Liver (tissue), 9 donors: ENCODE data around the gene PGAP6. TPM values are rescaled to one million over a fixed set of nuclear protein-coding genes. Genes with fewer than 3 reads are reported as not detected.
A peak's percentile ranks its signal among the peaks of the same experiment; 100 is the strongest.

Source experiments
- DNase-seq: peaks from one replicate; pipeline ENCODE4 v3.0.0-alpha.2; 2017; ENCODE audit warnings: low spot score
- H3K27ac ChIP-seq, 2 donors: one replicate each; pipeline ENCODE4 v1.7.0; 2013; ENCODE audit warnings: inconsistent platforms in 2 of 2, low read length in 2 of 2, control low read depth in 1 of 2, low read depth in 1 of 2, mild to moderate bottlenecking in 1 of 2
- H3K27me3 ChIP-seq, 4 donors: one replicate each; pipeline versions ENCODE4 v1.6.1 to v1.7.0; 2013; ENCODE audit warnings: low read length in 3 of 4, inconsistent platforms in 1 of 4, mild to moderate bottlenecking in 1 of 4, moderate library complexity in 1 of 4; ENCODE audit not compliant: control insufficient read depth in 4 of 4, insufficient read depth in 4 of 4
- H3K36me3 ChIP-seq, 4 donors: one replicate each; pipeline versions ENCODE4 v1.6.1 to v1.7.0; 2013; ENCODE audit warnings: low read length in 3 of 4, mild to moderate bottlenecking in 3 of 4, low read depth in 1 of 4, moderate library complexity in 1 of 4; ENCODE audit not compliant: control insufficient read depth in 4 of 4, insufficient read depth in 3 of 4
- H3K4me1 ChIP-seq, 4 donors: one replicate each; pipeline versions ENCODE4 v1.6.1 to v1.7.0; 2013; ENCODE audit warnings: low read length in 3 of 4, mild to moderate bottlenecking in 3 of 4, moderate library complexity in 1 of 4; ENCODE audit not compliant: control insufficient read depth in 4 of 4, insufficient read depth in 4 of 4
- H3K4me3 ChIP-seq, 3 donors: one replicate each; pipeline versions ENCODE4 v1.6.1 to v1.7.0; 2013; ENCODE audit warnings: low read length in 3 of 3, control low read depth in 1 of 3, low read depth in 1 of 3, mild to moderate bottlenecking in 1 of 3
- H3K9ac ChIP-seq, 2 donors: one replicate each; pipeline ENCODE4 v1.7.0; 2013; ENCODE audit warnings: low read length in 2 of 2, mild to moderate bottlenecking in 2 of 2, moderate library complexity in 2 of 2, control low read depth in 1 of 2, low read depth in 1 of 2
- H3K9me3 ChIP-seq, 4 donors: one replicate each; pipeline versions ENCODE4 v1.6.1 to v1.7.0; 2013; ENCODE audit warnings: low read length in 3 of 4; ENCODE audit not compliant: control insufficient read depth in 4 of 4
- ATF3 ChIP-seq: IDR thresholded peaks from 2 replicates; pipeline ENCODE4 v1.6.1; 2016; ENCODE audit warnings: antibody characterized with exemption
- CTCF ChIP-seq: fragments of 150-350 bp; IDR thresholded peaks from 2 replicates; pipeline ENCODE4 v1.5.1; 2017; ENCODE audit warnings: improper control_type of control experiment, low read depth, low read length; ENCODE audit not compliant: missing input control
- EGR1 ChIP-seq, 2 donors: IDR thresholded peaks; 2 replicates each; pipeline ENCODE4 v1.6.1; 2016 to 2018; ENCODE audit warnings: antibody characterized with exemption in 2 of 2, low read depth in 2 of 2
- FOXA1 ChIP-seq: IDR thresholded peaks from 2 replicates; pipeline ENCODE4 v1.6.1; 2016; ENCODE audit warnings: antibody characterized with exemption
- FOXA2 ChIP-seq: IDR thresholded peaks from 2 replicates; pipeline ENCODE4 v1.6.1; 2016; ENCODE audit warnings: antibody characterized with exemption
- GABPA ChIP-seq, 2 donors: IDR thresholded peaks in 1 of 2; conservative IDR thresholded peaks in 1 of 2; 2 replicates each; pipeline ENCODE4 v1.6.1; 2016; ENCODE audit warnings: antibody characterized with exemption in 2 of 2, mild to moderate bottlenecking in 1 of 2, moderate library complexity in 1 of 2
- HNF4G ChIP-seq: IDR thresholded peaks from 2 replicates; pipeline ENCODE4 v1.6.1; 2016; ENCODE audit warnings: antibody characterized with exemption
- RAD21 ChIP-seq, 2 donors: IDR thresholded peaks; 2 replicates each; pipeline ENCODE4 v1.6.1; 2016; ENCODE audit warnings: antibody characterized with exemption in 2 of 2, mild to moderate bottlenecking in 2 of 2
- REST ChIP-seq: IDR thresholded peaks from 2 replicates; pipeline ENCODE4 v1.6.1; 2016; ENCODE audit warnings: antibody characterized with exemption, mild to moderate bottlenecking
- RXRA ChIP-seq, 2 donors: IDR thresholded peaks; 2 replicates each; pipeline ENCODE4 v1.6.1; 2017 to 2018; ENCODE audit warnings: antibody characterized with exemption in 2 of 2, mild to moderate bottlenecking in 1 of 2
- SP1 ChIP-seq: IDR thresholded peaks from 2 replicates; pipeline ENCODE4 v1.6.1; 2018; ENCODE audit warnings: antibody characterized with exemption, mild to moderate bottlenecking
- TAF1 ChIP-seq: conservative IDR thresholded peaks from 2 replicates; pipeline ENCODE4 v1.6.1; 2016; ENCODE audit warnings: antibody characterized with exemption, mild to moderate bottlenecking
- YY1 ChIP-seq: IDR thresholded peaks from 2 replicates; pipeline ENCODE4 v1.6.1; 2016; ENCODE audit warnings: antibody characterized with exemption, mild to moderate bottlenecking
- ZBTB33 ChIP-seq: IDR thresholded peaks from 2 replicates; pipeline ENCODE4 v1.6.1; 2016; ENCODE audit warnings: antibody characterized with exemption
- WGBS: extraction: QIAGEN DNeasy Blood & Tissue Kit; methylation state at CpG from one replicate; pipeline ENCODE4 v1.1.7; 2013; 5-methylcytosine and 5-hydroxymethylcytosine counted together
- polyA plus RNA-seq, 2 donors: library from polyadenylated mRNA; stranded (reverse) in 1 of 2; unstranded in 1 of 2; fragments of 200-250 nt in 1 of 2; fragments of >200 nt in 1 of 2; fragmentation: Nextera tagmentation in 1 of 2; extraction: Ambion mirVana in 1 of 2; gene quantifications; one replicate each; pipeline versions ENCODE4 v1.2.1 to v1.2.3, GENCODE V29; 2013 to 2015
- total RNA-seq, 2 donors: library from RNA; depleted of rRNA; stranded (reverse); fragments of >200 nt; gene quantifications; one replicate each; pipeline ENCODE4 v1.2.3, GENCODE V29; 2014
- donor health status: healthy.
- donor health status: healthy.
- donor health status: healthy.
- donor health status: healthy.
- donor health status: healthy.

Gene PGAP6
- total and polyA plus RNA-seq, 4 donors = 18.9 to 50.5 (median 38.0) TPM

- H3K27me3 ChIP-seq = no peaks in the 10 kb centered on the region
- 21% methylated on average over 22 of the region's 22 CpGs for WGBS
- H3K27ac ChIP-seq = peak overlapping the region; percentile 48 to 54
- DNase-seq = peak; percentile 52
- peak overlapping the region in 1 of 2 donors; percentile 6 for H3K9ac ChIP-seq
- H3K9me3 ChIP-seq = no peaks in the 10 kb centered on the region
- H3K4me1 ChIP-seq = peaks cover 3 to 29% (median 16%) of the 10 kb centered on the region in 4 donors
- no peak for TF ChIP-seq ATF3
- no peak for TF ChIP-seq YY1
- TF ChIP-seq HNF4G = no peak
- no peak for TF ChIP-seq CTCF
- TF ChIP-seq FOXA2 = no peak
- no peak for TF ChIP-seq EGR1 (IDR thresholded peaks at IDR 0.05; ENCODE audit: low read depth in 2 of 2)
- TF ChIP-seq RAD21 (IDR thresholded peaks at IDR 0.05) = no peak
- no peak for TF ChIP-seq REST
- H3K4me3 ChIP-seq = peak overlapping the region in 2 of 3 donors; percentile 43 to 78
- no peaks in the 10 kb centered on the region for H3K36me3 ChIP-seq
These were observed 14.8 kb upstream of the PGAP6 start for GRCh38 chr16:396605-397004.

GRCh38 chr16:396199-396598, 14.4 kb upstream of the PGAP6 start:
- peaks cover 3 to 29% (median 16%) of the 10 kb centered on the region in 4 donors for H3K4me1 ChIP-seq

More at GRCh38 chr16:396199-396598, 14.4 kb upstream of the PGAP6 start:
- no peak for TF ChIP-seq FOXA2
- TF ChIP-seq REST = no peak
- TF ChIP-seq SP1 = no peak
- no peak for TF ChIP-seq ATF3
- TF ChIP-seq ZBTB33 = no peak
- TF ChIP-seq TAF1 = no peak
- TF ChIP-seq GABPA (IDR thresholded peaks at IDR 0.05 in 1 of 2, conservative IDR thresholded peaks at IDR 0.05 in 1 of 2) = no peak
- TF ChIP-seq RXRA (IDR thresholded peaks at IDR 0.05) = no peak
- no peak for TF ChIP-seq HNF4G
- TF ChIP-seq YY1 = no peak
- no peak for TF ChIP-seq EGR1 (IDR thresholded peaks at IDR 0.05; ENCODE audit: low read depth in 2 of 2)
- TF ChIP-seq FOXA1 = no peak
- H3K27ac ChIP-seq = peak overlapping the region in 1 of 2 donors; percentile 54
- H3K27me3 ChIP-seq = no peaks in the 10 kb centered on the region
- no peaks in the 10 kb centered on the region for H3K36me3 ChIP-seq
- 54% methylated on average over 3 of the region's 3 CpGs for WGBS
- H3K9me3 ChIP-seq = no peaks in the 10 kb centered on the region
- no peak for DNase-seq
- no peak overlapping the region for H3K4me3 ChIP-seq
- peak overlapping the region in 1 of 2 donors; percentile 6 for H3K9ac ChIP-seq
